AG04450 (cell line): ENCODE results near the gene HPS4. TPM values are rescaled to one million over a fixed set of nuclear protein-coding genes. Genes with fewer than 3 reads are reported as not detected.

Source experiments
- CTCF ChIA-PET: fragments of 300-600, 350-600 bp; formaldehyde crosslinking; extraction: SDS; loops from one replicate; lab custom pipeline; 2022; ENCODE audit warnings: antibody characterized with exemption, inconsistent platforms; lab: Charles Lee
- POLR2A ChIA-PET: fragments of 350-600 bp; formaldehyde crosslinking; extraction: SDS; loops from one replicate; lab custom pipeline; 2021; ENCODE audit warnings: antibody characterized with exemption, inconsistent platforms; lab: Yijun Ruan, JAX
- DNase-seq: peaks from one replicate; pipeline ENCODE4 v3.0.0-alpha.2; 2011; ENCODE audit warnings: low read depth, low spot score
- H3K27ac ChIP-seq: one replicate; pipeline ENCODE4 v1.5.1; 2012; ENCODE audit warnings: low read depth, low read length, control low read depth
- H3K27me3 ChIP-seq: one replicate; pipeline ENCODE4 v1.6.0; 2012; ENCODE audit warnings: low read length; ENCODE audit not compliant: control insufficient read depth, insufficient read depth
- H3K4me3 ChIP-seq: 2 replicates; pipeline ENCODE4 v1.5.1; 2011; ENCODE audit warnings: mild to moderate bottlenecking, low read depth, low read length, control low read depth
- H3K9me3 ChIP-seq: 2 replicates; pipeline ENCODE4 v1.5.1; 2012; ENCODE audit warnings: low read length; ENCODE audit not compliant: control insufficient read depth, insufficient read depth
- CTCF ChIP-seq: IDR thresholded peaks from 2 replicates; pipeline ENCODE4 v1.5.1; 2011; ENCODE audit warnings: low read depth, low read length, control low read depth, inconsistent platforms
- polyA plus RNA-seq: library from polyadenylated mRNA; depleted of rRNA; stranded (reverse); fragments of >200 nt; gene quantifications from 2 replicates; pipeline ENCODE4 v1.2.3, GENCODE V29; 2011

HPS4 gene
- polyA plus RNA-seq, 1 experiment, result 30.9 TPM

- ChIA-PET CTCF (interaction anchor here (0.5 kb wide), 1 partner anchor 61 kb away, joined by 5 read pairs; no protein-coding TSS in a partner anchor), POLR2A (no interaction called here)
- Histone ChIP-seq H3K27ac (no peak overlapping the region), H3K4me3 (no peak overlapping the region), H3K27me3 (no peaks in the 10 kb centered on the region), H3K9me3 (no peaks in the 10 kb centered on the region)
- TF ChIP-seq CTCF, result no peak
- DNase-seq, result no peak
Observed at GRCh38 chr22:26492220-26492619, 8.6 kb upstream of the HPS4 start.

- no peak for DNase-seq
- H3K4me3 ChIP-seq, result no peak overlapping the region
- POLR2A ChIA-PET, result no interaction called here
- no peaks in the 10 kb centered on the region for H3K27me3 ChIP-seq
- TF ChIP-seq CTCF, result no peak
- H3K9me3 ChIP-seq, result no peaks in the 10 kb centered on the region
- CTCF ChIA-PET, result interaction anchor here (0.6 to 1.1 kb wide), 2 partner anchors 29 to 1165 kb away, joined by 3 read pairs; no protein-coding TSS in a partner anchor
- no peak overlapping the region for H3K27ac ChIP-seq
Observed at GRCh38 chr22:26489447-26490036, 6.0 kb upstream of the HPS4 start.

- Histone ChIP-seq H3K27ac (no peak overlapping the region), H3K27me3 (no peaks in the 10 kb centered on the region), H3K4me3 (no peak overlapping the region), H3K9me3 (no peaks in the 10 kb centered on the region)
- no peak for TF ChIP-seq CTCF
- POLR2A ChIA-PET, result no interaction called here
- DNase-seq, result no peak
- CTCF ChIA-PET, result no interaction called here
Observed at GRCh38 chr22:26487996-26488395, 4.4 kb upstream of the HPS4 start.

GRCh38 chr22:26486394-26486793 lies 2.8 kb upstream of the HPS4 start:
- H3K4me3 ChIP-seq, result no peak overlapping the region
- no peak for DNase-seq
- POLR2A ChIA-PET, result interaction anchor here (0.6 kb wide), 1 partner anchor 166 kb away, joined by 6 read pairs; no protein-coding TSS in a partner anchor
- H3K9me3 ChIP-seq, result no peaks in the 10 kb centered on the region
- no peak overlapping the region for H3K27ac ChIP-seq
- TF ChIP-seq CTCF, result no peak
- CTCF ChIA-PET, result no interaction called here
- no peaks in the 10 kb centered on the region for H3K27me3 ChIP-seq

DNA sequence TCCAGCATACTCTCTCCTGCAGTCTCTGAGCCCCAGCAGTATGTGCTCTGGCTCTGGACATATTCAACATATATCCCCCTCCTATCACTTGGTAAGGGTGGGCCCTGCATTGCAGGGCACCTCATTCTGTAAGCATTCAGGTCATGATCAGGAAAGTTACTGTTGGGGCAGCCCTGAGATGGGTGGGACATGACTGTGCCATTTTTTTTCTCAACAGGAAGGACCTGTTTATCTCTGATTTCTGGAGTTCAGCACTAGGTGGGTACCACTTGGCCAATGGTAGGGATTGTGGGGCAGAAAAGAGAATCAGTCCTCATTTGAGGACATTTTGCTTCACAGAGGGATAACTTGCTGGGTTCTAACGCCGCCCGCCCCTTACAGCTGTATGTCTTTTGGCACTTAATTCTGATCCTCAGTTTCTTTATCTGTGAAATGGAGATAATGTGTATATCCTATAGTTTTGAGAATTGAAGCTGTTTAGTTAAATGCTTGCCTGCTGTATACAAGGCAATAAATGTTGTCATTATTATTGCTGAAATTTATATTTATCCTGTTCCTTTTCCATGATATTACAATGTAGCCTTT lies 2.3 kb upstream of the HPS4 start:
- ChIA-PET CTCF (no interaction called here), POLR2A (interaction anchor here (0.6 kb wide), 1 partner anchor 166 kb away, joined by 6 read pairs; no protein-coding TSS in a partner anchor)
- no peak for DNase-seq
- no peak for TF ChIP-seq CTCF
- Histone ChIP-seq H3K27ac (no peak overlapping the region), H3K4me3 (no peak overlapping the region), H3K9me3 (no peaks in the 10 kb centered on the region), H3K27me3 (no peaks in the 10 kb centered on the region)
